ENCODE data around the gene CUBN.
A peak's percentile ranks its signal among the peaks of the same experiment; 100 is the strongest.
"Not testable (repeated sequence)": the region's sequence is repeated elsewhere in the genome, so short reads cannot be mapped to it uniquely, and the experiment has no call there.

The CUBN gene

GRCh38 chr10:17013131-17013983, 116.3 kb downstream of the CUBN start:
- not testable (repeated sequence) for H3K36me3 ChIP-seq (ENCODE audit: control insufficient read depth, insufficient read depth, low read length); H3K27me3 ChIP-seq (ENCODE audit: control insufficient read depth, insufficient read depth, low read length, poor library complexity, severe bottlenecking); H3K4me3 ChIP-seq (ENCODE audit: insufficient read depth, low read depth, low read length); H3K4me1 ChIP-seq (ENCODE audit: control insufficient read depth, insufficient read depth, low read length); H3K27ac ChIP-seq (ENCODE audit: insufficient read depth, low read depth, low read length, poor library complexity, severe bottlenecking); H3K9me3 ChIP-seq (ENCODE audit: control insufficient read depth, low read length)
- 73 to 78% methylated on average over 1 to 2 of the region's 2 CpGs for WGBS, 2 experiments

- H3K9me3 ChIP-seq (ENCODE audit: control insufficient read depth, low read length); H3K4me1 ChIP-seq (ENCODE audit: control insufficient read depth, insufficient read depth, low read length); H3K36me3 ChIP-seq (ENCODE audit: control insufficient read depth, insufficient read depth, low read length); H3K27ac ChIP-seq (ENCODE audit: insufficient read depth, low read depth, low read length, poor library complexity, severe bottlenecking); H3K4me3 ChIP-seq (ENCODE audit: insufficient read depth, low read depth, low read length); H3K27me3 ChIP-seq (ENCODE audit: control insufficient read depth, insufficient read depth, low read length, poor library complexity, severe bottlenecking): not testable (repeated sequence)
These were observed 116.9 kb downstream of the CUBN start for GRCh38 chr10:17012731-17013130.

- no peak overlapping the region for H3K4me3 ChIP-seq (ENCODE audit: insufficient read depth, low read depth, low read length)
- no peaks in the 10 kb centered on the region for H3K36me3 ChIP-seq (ENCODE audit: control insufficient read depth, insufficient read depth, low read length)
- WGBS, 2 experiments = 85 to 98% methylated on average over 1 to 2 of the region's 2 CpGs
- no peak overlapping the region for H3K27ac ChIP-seq (ENCODE audit: insufficient read depth, low read depth, low read length, poor library complexity, severe bottlenecking)
- H3K9me3 ChIP-seq (ENCODE audit: control insufficient read depth, low read length) = no peaks in the 10 kb centered on the region
- no peaks in the 10 kb centered on the region for H3K27me3 ChIP-seq (ENCODE audit: control insufficient read depth, insufficient read depth, low read length, poor library complexity, severe bottlenecking)
- no peaks in the 10 kb centered on the region for H3K4me1 ChIP-seq (ENCODE audit: control insufficient read depth, insufficient read depth, low read length)
These were observed 119.1 kb downstream of the CUBN start for GRCh38 chr10:17010363-17011145.

GRCh38 chr10:17009212-17009700, 120.4 kb downstream of the CUBN start:
- Histone ChIP-seq H3K4me1 (ENCODE audit: control insufficient read depth, insufficient read depth, low read length) (no peaks in the 10 kb centered on the region), H3K36me3 (ENCODE audit: control insufficient read depth, insufficient read depth, low read length) (no peaks in the 10 kb centered on the region), H3K9me3 (ENCODE audit: control insufficient read depth, low read length) (no peaks in the 10 kb centered on the region), H3K27me3 (ENCODE audit: control insufficient read depth, insufficient read depth, low read length, poor library complexity, severe bottlenecking) (no peaks in the 10 kb centered on the region), H3K27ac (ENCODE audit: insufficient read depth, low read depth, low read length, poor library complexity, severe bottlenecking) (no peak overlapping the region), H3K4me3 (ENCODE audit: insufficient read depth, low read depth, low read length) (no peak overlapping the region)
- 80 to 93% methylated on average over 3 of the region's 3 CpGs for WGBS, 2 experiments

GRCh38 chr10:17007418-17007770, 122.2 kb downstream of the CUBN start:
- H3K27me3 ChIP-seq (ENCODE audit: control insufficient read depth, insufficient read depth, low read length, poor library complexity, severe bottlenecking) = peaks cover 6% of the 10 kb centered on the region
- H3K4me3 ChIP-seq (ENCODE audit: insufficient read depth, low read depth, low read length) = no peak overlapping the region
- H3K9me3 ChIP-seq (ENCODE audit: control insufficient read depth, low read length) = no peaks in the 10 kb centered on the region
- H3K36me3 ChIP-seq (ENCODE audit: control insufficient read depth, insufficient read depth, low read length) = no peaks in the 10 kb centered on the region
- peak overlapping the region; percentile 70 for H3K27ac ChIP-seq (ENCODE audit: insufficient read depth, low read depth, low read length, poor library complexity, severe bottlenecking)
- no peaks in the 10 kb centered on the region for H3K4me1 ChIP-seq (ENCODE audit: control insufficient read depth, insufficient read depth, low read length)
- 93 to 96% methylated on average over 8 of the region's 8 CpGs for WGBS, 2 experiments

- Histone ChIP-seq H3K4me1 (ENCODE audit: control insufficient read depth, insufficient read depth, low read length) (no peaks in the 10 kb centered on the region), H3K9me3 (ENCODE audit: control insufficient read depth, low read length) (no peaks in the 10 kb centered on the region), H3K36me3 (ENCODE audit: control insufficient read depth, insufficient read depth, low read length) (no peaks in the 10 kb centered on the region), H3K27me3 (ENCODE audit: control insufficient read depth, insufficient read depth, low read length, poor library complexity, severe bottlenecking) (peaks cover 6% of the 10 kb centered on the region), H3K4me3 (ENCODE audit: insufficient read depth, low read depth, low read length) (no peak overlapping the region), H3K27ac (ENCODE audit: insufficient read depth, low read depth, low read length, poor library complexity, severe bottlenecking) (peak overlapping the region; percentile 83)
- 87 to 92% methylated on average over 12 of the region's 12 CpGs for WGBS, 2 experiments
These were observed 122.8 kb downstream of the CUBN start for GRCh38 chr10:17006631-17007417.

- WGBS, 2 experiments = 84 to 87% methylated on average over 7 to 8 of the region's 8 CpGs
- H3K27me3 ChIP-seq (ENCODE audit: control insufficient read depth, insufficient read depth, low read length, poor library complexity, severe bottlenecking) = peaks cover 6% of the 10 kb centered on the region
- no peak overlapping the region for H3K4me3 ChIP-seq (ENCODE audit: insufficient read depth, low read depth, low read length)
- no peaks in the 10 kb centered on the region for H3K4me1 ChIP-seq (ENCODE audit: control insufficient read depth, insufficient read depth, low read length)
- H3K27ac ChIP-seq (ENCODE audit: insufficient read depth, low read depth, low read length, poor library complexity, severe bottlenecking) = peak overlapping the region; percentile 83
- no peaks in the 10 kb centered on the region for H3K9me3 ChIP-seq (ENCODE audit: control insufficient read depth, low read length)
- no peaks in the 10 kb centered on the region for H3K36me3 ChIP-seq (ENCODE audit: control insufficient read depth, insufficient read depth, low read length)
These were observed 123.7 kb downstream of the CUBN start for GRCh38 chr10:17005621-17006566.

- H3K4me1 ChIP-seq (ENCODE audit: control insufficient read depth, insufficient read depth, low read length) = no peaks in the 10 kb centered on the region
- H3K9me3 ChIP-seq (ENCODE audit: control insufficient read depth, low read length) = no peaks in the 10 kb centered on the region
- H3K4me3 ChIP-seq (ENCODE audit: insufficient read depth, low read depth, low read length) = no peak overlapping the region
- H3K36me3 ChIP-seq (ENCODE audit: control insufficient read depth, insufficient read depth, low read length) = no peaks in the 10 kb centered on the region
- H3K27me3 ChIP-seq (ENCODE audit: control insufficient read depth, insufficient read depth, low read length, poor library complexity, severe bottlenecking) = peaks cover 6% of the 10 kb centered on the region
- no peak overlapping the region for H3K27ac ChIP-seq (ENCODE audit: insufficient read depth, low read depth, low read length, poor library complexity, severe bottlenecking)
- 95 to 96% methylated on average over 6 of the region's 6 CpGs for whole genome bisulfite sequencing, 2 experiments
These were observed 124.7 kb downstream of the CUBN start for GRCh38 chr10:17004801-17005380.

GRCh38 chr10:17003651-17004286, 125.8 kb downstream of the CUBN start:
- H3K4me1 ChIP-seq (ENCODE audit: control insufficient read depth, insufficient read depth, low read length) = no peaks in the 10 kb centered on the region
- H3K27ac ChIP-seq (ENCODE audit: insufficient read depth, low read depth, low read length, poor library complexity, severe bottlenecking) = no peak overlapping the region
- no peaks in the 10 kb centered on the region for H3K36me3 ChIP-seq (ENCODE audit: control insufficient read depth, insufficient read depth, low read length)
- no peaks in the 10 kb centered on the region for H3K9me3 ChIP-seq (ENCODE audit: control insufficient read depth, low read length)
- WGBS, 2 experiments = 70% methylated on average over 7 of the region's 7 CpGs
- no peak overlapping the region for H3K4me3 ChIP-seq (ENCODE audit: insufficient read depth, low read depth, low read length)
- peaks cover 6% of the 10 kb centered on the region for H3K27me3 ChIP-seq (ENCODE audit: control insufficient read depth, insufficient read depth, low read length, poor library complexity, severe bottlenecking)

All from ectodermal cell (in vitro differentiated cells).